ENCODE measurements around the gene BRPF3. TPM values are rescaled to one million over a fixed set of nuclear protein-coding genes. Genes with fewer than 3 reads are reported as not detected.

The BRPF3 gene
- total RNA-seq (10 to 100 TPM; 26.4 to 32.9 TPM), polyA plus RNA-seq (10 to 100 TPM in 1 of 2 donors, 1 to 10 TPM in 1; 8.4 to 11.3 TPM)
- long read RNA-seq, donor 1, partial matches to known transcripts = 0 of 25 reads
- long read RNA-seq, donor 1, other reads (novel, unspliced or antisense) = 25 of 25 reads
- long read RNA-seq, donor 2, partial matches to known transcripts = 2 of 12 reads
- long read RNA-seq, donor 2, other reads (novel, unspliced or antisense) = 10 of 12 reads

DNA sequence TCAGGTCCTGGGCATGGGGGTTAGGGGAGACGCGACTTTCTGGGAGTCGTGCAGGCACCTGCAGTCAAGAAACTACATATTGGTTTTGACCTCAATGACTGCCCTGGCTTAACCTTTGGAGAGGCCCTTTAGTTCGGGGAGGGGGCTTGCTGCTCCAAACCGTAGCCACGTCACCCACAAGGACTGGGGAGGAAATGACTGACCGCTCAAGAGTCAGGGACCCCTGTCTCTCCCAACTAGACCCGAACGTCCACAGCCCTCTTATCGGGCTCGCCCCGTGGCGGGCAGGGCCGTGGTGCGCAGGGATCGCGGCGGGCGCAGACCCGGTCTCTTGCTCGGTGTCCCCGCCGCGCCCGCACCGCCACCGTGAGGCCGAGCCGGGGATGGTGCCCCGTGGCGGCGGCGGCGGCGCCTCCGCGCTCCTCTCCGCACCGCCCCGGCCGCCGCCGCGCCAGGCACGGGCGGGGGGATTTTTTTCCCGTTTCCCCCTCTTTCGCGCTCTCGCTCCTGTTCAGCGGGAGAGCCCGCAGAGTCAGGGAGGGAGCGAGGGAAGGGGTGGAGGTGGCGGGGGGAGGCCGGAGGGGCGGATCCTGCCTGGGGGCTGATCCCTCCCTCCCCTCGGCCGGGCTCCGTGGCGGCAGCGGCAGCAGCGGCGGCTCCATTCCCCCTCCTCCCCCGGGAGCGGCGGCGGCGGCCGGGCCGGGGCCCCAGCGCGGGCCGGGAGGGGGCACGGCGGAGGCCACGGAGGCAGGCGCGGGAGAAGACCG lies at the start of gene BRPF3:
Gene BRPF3, plus strand, starts transcription at position 632 of the 767 bp plus-strand sequence. CDS start 3,579 bp downstream, outside the sequence.
- intact Hi-C loops (cut with DNase I) = loop anchor here (2.0 to 10.0 kb wide), 3 partner anchors 71 to 171 kb away; partner anchors contain the start of genes MAPK14 (in 2 of the 2) and SLC26A8 (in 1 of the 2)
- 1% methylated on average over 21 to 79 of the region's 79 CpGs for WGBS, 2 donors

DNA sequence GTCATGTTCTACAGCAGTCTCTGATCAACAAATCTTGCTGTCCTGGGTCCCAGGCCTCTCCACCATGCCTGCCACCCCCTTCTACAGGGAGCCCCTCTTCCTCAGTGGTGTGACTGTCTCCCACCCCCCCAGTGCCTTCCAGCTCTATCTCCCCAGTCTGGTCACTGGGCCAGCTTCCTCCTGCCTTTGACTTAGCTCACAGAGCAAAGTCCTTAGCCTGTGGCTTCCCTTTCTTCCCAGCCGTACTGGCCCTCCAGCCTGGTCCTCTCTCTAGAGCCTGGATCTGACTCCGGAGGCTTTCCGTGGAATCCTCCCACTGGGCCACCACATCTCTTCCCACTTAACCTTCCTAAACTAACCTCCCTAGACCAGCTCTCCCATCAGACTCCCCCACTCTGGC lies 49.2 kb upstream of the BRPF3 start:
- Histone ChIP-seq H3K4me3 (ENCODE audit: low read length in 2 of 2) (no peak overlapping the region), H3K9me3 (ENCODE audit: control insufficient read depth, low read length) (no peaks in the 10 kb centered on the region), H3K36me3 (ENCODE audit: control insufficient read depth in 1 of 2, insufficient read depth in 2 of 2, low read length in 1 of 2) (no peaks in the 10 kb centered on the region), H3K27me3 (ENCODE audit: control insufficient read depth in 1 of 2, insufficient read depth in 2 of 2, low read length in 1 of 2) (no peaks in the 10 kb centered on the region), H3K4me1 (ENCODE audit: control insufficient read depth in 1 of 2, insufficient read depth in 2 of 2, low read length in 2 of 2) (no peaks in the 10 kb centered on the region), H3K27ac (ENCODE audit: low read depth in 1 of 2, low read length in 2 of 2) (no peak overlapping the region)
- intact Hi-C loops (cut with DNase I) = no loop called here
- DNase-seq (no peak), ATAC-seq (ENCODE audit: low FRiP score) (no peak)
- 93 to 94% methylated on average over 3 of the region's 3 CpGs for WGBS, 2 donors

More for the DNA sequence above, at the start of gene BRPF3:
- DNase-seq (peak; percentile 89 to 93), ATAC-seq (ENCODE audit: low FRiP score) (peak; percentile 91)
- Histone ChIP-seq H3K4me1 (ENCODE audit: control insufficient read depth in 1 of 2, insufficient read depth in 2 of 2, low read length in 2 of 2) (no peaks in the 10 kb centered on the region), H3K36me3 (ENCODE audit: control insufficient read depth in 1 of 2, insufficient read depth in 2 of 2, low read length in 1 of 2) (peaks cover 0 to 9% of the 10 kb centered on the region in 2 donors), H3K27ac (ENCODE audit: low read depth in 1 of 2, low read length in 2 of 2) (peak within 1 kb of the TSS; percentile 49 to 92), H3K9me3 (ENCODE audit: control insufficient read depth, low read length) (no peaks in the 10 kb centered on the region), H3K27me3 (ENCODE audit: control insufficient read depth in 1 of 2, insufficient read depth in 2 of 2, low read length in 1 of 2) (no peaks in the 10 kb centered on the region), H3K4me3 (ENCODE audit: low read length in 2 of 2) (peak within 1 kb of the TSS; percentile 72 to 96)

DNA sequence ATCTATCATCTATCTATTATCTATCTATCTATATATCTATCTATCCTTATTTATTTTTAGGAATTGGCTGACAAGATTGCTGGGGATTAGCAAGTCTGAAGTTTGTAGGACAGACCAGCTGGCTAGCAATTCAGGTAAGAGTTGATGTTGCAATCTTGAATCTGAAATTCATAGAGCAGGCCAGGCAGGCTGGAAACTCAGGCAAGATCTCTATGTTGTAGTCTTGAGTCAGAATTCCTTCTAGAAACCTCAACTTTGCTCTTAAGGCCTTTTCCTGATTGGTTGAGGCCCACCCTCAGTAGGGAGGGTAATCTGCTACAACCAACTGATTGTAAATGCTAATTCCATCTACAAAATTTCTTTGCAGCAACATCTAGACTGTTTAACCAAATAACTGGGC lies 47.1 kb upstream of the BRPF3 start:
- intact Hi-C loops (cut with DNase I) = no loop called here
- ATAC-seq (ENCODE audit: low FRiP score) = no peak

DNA sequence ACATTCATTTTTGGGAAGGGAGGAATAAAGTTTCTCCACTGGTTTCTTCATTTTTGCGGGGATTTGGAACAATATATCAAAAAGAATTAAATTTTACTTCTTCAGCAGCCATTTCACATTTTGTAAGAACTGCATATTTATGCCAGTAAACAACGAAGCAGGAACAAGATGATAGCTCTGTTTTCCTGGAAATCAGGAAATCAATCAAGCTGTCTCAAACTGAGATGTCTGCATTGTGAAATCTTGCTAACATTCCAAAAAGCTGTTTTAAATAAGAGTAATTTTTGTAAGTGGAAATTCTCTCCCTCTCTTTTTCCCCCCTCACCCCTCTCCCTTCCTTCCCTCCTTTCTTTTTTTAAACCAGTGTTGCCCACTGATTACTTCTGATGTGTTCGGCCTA lies 46.3 kb upstream of the BRPF3 start:
- Histone ChIP-seq H3K27ac (ENCODE audit: low read depth in 1 of 2, low read length in 2 of 2) (no peak overlapping the region), H3K4me3 (ENCODE audit: low read length in 2 of 2) (no peak overlapping the region), H3K9me3 (ENCODE audit: control insufficient read depth, low read length) (no peaks in the 10 kb centered on the region), H3K27me3 (ENCODE audit: control insufficient read depth in 1 of 2, insufficient read depth in 2 of 2, low read length in 1 of 2) (no peaks in the 10 kb centered on the region), H3K36me3 (ENCODE audit: control insufficient read depth in 1 of 2, insufficient read depth in 2 of 2, low read length in 1 of 2) (no peaks in the 10 kb centered on the region), H3K4me1 (ENCODE audit: control insufficient read depth in 1 of 2, insufficient read depth in 2 of 2, low read length in 2 of 2) (no peaks in the 10 kb centered on the region)
- intact Hi-C loops (cut with DNase I) = no loop called here
- WGBS, 2 donors = 70 to 78% methylated on average over 3 of the region's 3 CpGs
- ATAC-seq (ENCODE audit: low FRiP score) (no peak), DNase-seq (no peak)

More for the DNA sequence above, 47.1 kb upstream of the BRPF3 start:
- H3K4me1 ChIP-seq (ENCODE audit: control insufficient read depth in 1 of 2, insufficient read depth in 2 of 2, low read length in 2 of 2) = no peaks in the 10 kb centered on the region
- no peaks in the 10 kb centered on the region for H3K9me3 ChIP-seq (ENCODE audit: control insufficient read depth, low read length)
- no peak for DNase-seq
- H3K36me3 ChIP-seq (ENCODE audit: control insufficient read depth in 1 of 2, insufficient read depth in 2 of 2, low read length in 1 of 2) = no peaks in the 10 kb centered on the region
- H3K27ac ChIP-seq (ENCODE audit: low read depth in 1 of 2, low read length in 2 of 2) = no peak overlapping the region
- no peaks in the 10 kb centered on the region for H3K27me3 ChIP-seq (ENCODE audit: control insufficient read depth in 1 of 2, insufficient read depth in 2 of 2, low read length in 1 of 2)
- no peak overlapping the region for H3K4me3 ChIP-seq (ENCODE audit: low read length in 2 of 2)

DNA sequence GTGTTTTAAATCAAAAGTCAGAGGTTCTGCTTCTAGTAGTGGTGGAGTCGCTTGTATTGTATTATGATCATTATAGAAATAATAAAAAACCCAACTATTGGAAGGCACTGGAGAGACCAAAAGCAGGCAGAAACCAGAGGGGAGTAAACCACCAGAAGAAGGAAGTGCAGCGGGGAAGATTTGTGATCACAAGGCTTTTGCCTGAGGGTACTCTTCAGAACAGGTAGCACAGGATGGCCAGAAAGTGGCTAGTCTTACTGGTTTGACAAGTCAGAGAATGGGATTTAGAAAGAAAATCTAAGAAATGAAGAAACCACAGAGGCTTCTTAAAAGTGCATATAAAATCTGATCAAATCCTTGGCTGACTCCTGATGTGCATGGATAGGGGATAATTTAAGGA lies 42.3 kb upstream of the BRPF3 start:
- DNase-seq (no peak), ATAC-seq (ENCODE audit: low FRiP score) (no peak)
- Histone ChIP-seq H3K27ac (ENCODE audit: low read depth in 1 of 2, low read length in 2 of 2) (no peak overlapping the region), H3K27me3 (ENCODE audit: control insufficient read depth in 1 of 2, insufficient read depth in 2 of 2, low read length in 1 of 2) (no peaks in the 10 kb centered on the region), H3K4me3 (ENCODE audit: low read length in 2 of 2) (no peak overlapping the region), H3K9me3 (ENCODE audit: control insufficient read depth, low read length) (no peaks in the 10 kb centered on the region), H3K4me1 (ENCODE audit: control insufficient read depth in 1 of 2, insufficient read depth in 2 of 2, low read length in 2 of 2) (no peaks in the 10 kb centered on the region), H3K36me3 (ENCODE audit: control insufficient read depth in 1 of 2, insufficient read depth in 2 of 2, low read length in 1 of 2) (no peaks in the 10 kb centered on the region)
- WGBS, 2 donors = 94% methylated on average over 2 of the region's 2 CpGs
- intact Hi-C loops (cut with DNase I) = no loop called here

DNA sequence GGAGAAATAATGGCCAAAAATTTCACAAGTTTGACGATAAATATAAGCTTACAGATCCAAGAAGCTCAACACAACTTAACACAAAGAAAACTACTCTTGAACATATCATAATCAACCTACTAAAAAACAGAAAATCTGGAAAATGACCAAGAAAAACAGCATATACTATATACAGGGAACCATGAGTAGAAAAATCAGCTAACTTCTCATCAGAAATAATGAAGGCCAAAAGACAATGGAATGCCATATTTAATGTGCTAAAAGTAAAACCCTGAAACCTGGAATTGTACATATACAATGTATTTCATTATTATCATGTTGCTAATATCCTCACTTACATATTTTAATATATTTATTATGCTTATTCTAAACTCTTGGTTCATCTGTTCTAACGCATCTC lies 40.9 kb upstream of the BRPF3 start:
- Histone ChIP-seq H3K27me3 (ENCODE audit: control insufficient read depth in 1 of 2, insufficient read depth in 2 of 2, low read length in 1 of 2) (no peaks in the 10 kb centered on the region), H3K4me3 (ENCODE audit: low read length in 2 of 2) (no peak overlapping the region), H3K27ac (ENCODE audit: low read depth in 1 of 2, low read length in 2 of 2) (no peak overlapping the region), H3K4me1 (ENCODE audit: control insufficient read depth in 1 of 2, insufficient read depth in 2 of 2, low read length in 2 of 2) (no peaks in the 10 kb centered on the region), H3K9me3 (ENCODE audit: control insufficient read depth, low read length) (peaks cover 5% of the 10 kb centered on the region), H3K36me3 (ENCODE audit: control insufficient read depth in 1 of 2, insufficient read depth in 2 of 2, low read length in 1 of 2) (no peaks in the 10 kb centered on the region)
- intact Hi-C loops (cut with DNase I) = no loop called here
- ATAC-seq (ENCODE audit: low FRiP score) = no peak
- WGBS, 2 donors = 96 to 98% methylated on average over 2 of the region's 2 CpGs
- no peak for DNase-seq

DNA sequence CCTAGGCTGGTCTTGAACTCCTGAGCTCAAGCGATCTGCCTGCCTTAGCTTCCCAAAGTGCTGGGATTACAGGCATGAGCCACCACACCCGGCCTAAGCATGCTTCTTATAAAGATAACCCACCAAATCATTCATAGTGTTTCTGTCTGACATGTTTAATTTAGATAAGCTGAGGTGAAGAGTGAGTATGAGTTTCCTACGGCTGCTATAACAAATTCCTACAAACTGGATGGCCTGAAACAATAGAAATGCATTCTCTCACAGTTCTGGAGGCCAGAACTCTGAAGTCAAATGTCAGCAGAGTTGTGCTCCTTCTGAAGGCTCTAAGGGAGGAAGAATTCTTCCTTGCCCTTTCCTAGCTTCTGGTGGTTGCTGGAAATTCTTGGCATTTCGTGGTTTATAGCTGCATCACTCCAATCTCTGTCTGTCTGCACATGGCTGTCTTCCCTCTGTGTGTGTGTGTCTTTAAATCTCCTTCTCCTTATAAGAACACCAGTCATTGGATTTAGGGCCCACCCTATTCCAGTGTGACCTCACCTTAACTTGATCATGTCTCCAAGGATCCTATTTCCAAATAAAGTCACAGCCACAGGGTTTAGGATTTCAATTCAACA lies 36.3 kb upstream of the BRPF3 start:
- no peaks in the 10 kb centered on the region for H3K27me3 ChIP-seq (ENCODE audit: control insufficient read depth in 1 of 2, insufficient read depth in 2 of 2, low read length in 1 of 2)
- H3K36me3 ChIP-seq (ENCODE audit: control insufficient read depth in 1 of 2, insufficient read depth in 2 of 2, low read length in 1 of 2) = no peaks in the 10 kb centered on the region
- H3K4me3 ChIP-seq (ENCODE audit: low read length in 2 of 2) = no peak overlapping the region
- 84 to 85% methylated on average over 4 of the region's 4 CpGs for WGBS, 2 donors
- intact Hi-C loops (cut with DNase I) = no loop called here
- H3K27ac ChIP-seq (ENCODE audit: low read depth in 1 of 2, low read length in 2 of 2) = no peak overlapping the region
- ATAC-seq (ENCODE audit: low FRiP score) (no peak), DNase-seq (no peak)
- peaks cover 5% of the 10 kb centered on the region for H3K9me3 ChIP-seq (ENCODE audit: control insufficient read depth, low read length)
- H3K4me1 ChIP-seq (ENCODE audit: control insufficient read depth in 1 of 2, insufficient read depth in 2 of 2, low read length in 2 of 2) = no peaks in the 10 kb centered on the region

DNA sequence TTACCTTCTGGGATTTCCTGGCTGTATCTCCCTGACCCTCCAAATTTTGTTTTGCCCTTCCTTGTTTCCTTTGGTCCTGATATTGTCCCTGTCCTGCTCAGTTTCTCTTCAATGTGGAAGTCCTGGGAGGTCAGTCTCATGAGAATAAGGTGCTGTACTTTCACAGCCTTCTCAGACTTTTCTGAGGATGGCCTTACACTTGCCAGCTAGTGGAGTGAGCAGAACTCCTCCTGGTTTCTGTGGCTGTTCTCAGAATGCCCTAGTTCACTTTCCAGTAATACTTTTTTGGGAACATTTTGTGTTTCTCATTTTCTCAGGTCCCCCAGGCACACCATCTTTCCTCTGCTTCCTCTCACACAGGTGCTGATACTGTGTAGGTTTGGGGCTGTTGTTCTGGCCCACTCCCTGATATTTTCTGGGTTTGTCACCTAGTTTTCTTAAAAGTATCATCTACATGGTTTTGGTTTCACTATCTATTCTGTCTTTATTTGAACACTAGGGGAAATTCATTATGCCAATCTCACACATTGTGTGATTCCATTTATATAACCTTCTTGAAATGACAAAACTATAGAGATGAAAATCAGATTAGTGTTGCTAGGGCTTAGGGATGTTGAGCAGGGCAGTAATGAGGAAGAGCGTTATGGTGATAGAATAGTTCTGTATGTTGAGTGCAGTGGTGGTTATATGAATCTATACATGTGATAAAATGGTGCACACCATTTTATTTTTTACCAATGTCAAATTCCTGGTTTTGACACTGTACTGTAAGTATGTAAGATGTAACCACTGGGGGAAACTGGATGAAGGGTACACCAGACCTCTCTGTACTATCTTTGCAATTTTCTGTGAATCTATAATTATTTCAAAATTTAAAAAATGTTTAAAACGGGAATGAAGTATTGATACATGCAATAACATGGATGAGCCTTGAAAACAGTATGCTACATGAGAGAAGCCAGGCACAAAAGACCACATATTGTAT lies 27.2 kb upstream of the BRPF3 start:
- H3K27me3 ChIP-seq (ENCODE audit: control insufficient read depth in 1 of 2, insufficient read depth in 2 of 2, low read length in 1 of 2) = no peaks in the 10 kb centered on the region
- DNase-seq (no peak), ATAC-seq (ENCODE audit: low FRiP score) (no peak)
- no peaks in the 10 kb centered on the region for H3K9me3 ChIP-seq (ENCODE audit: control insufficient read depth, low read length)
- H3K27ac ChIP-seq (ENCODE audit: low read depth in 1 of 2, low read length in 2 of 2) = no peak overlapping the region
- H3K36me3 ChIP-seq (ENCODE audit: control insufficient read depth in 1 of 2, insufficient read depth in 2 of 2, low read length in 1 of 2) = no peaks in the 10 kb centered on the region
- intact Hi-C loops (cut with DNase I) = no loop called here
- no peak overlapping the region for H3K4me3 ChIP-seq (ENCODE audit: low read length in 2 of 2)
- WGBS, 2 donors = 94 to 95% methylated on average over 2 of the region's 2 CpGs
- no peaks in the 10 kb centered on the region for H3K4me1 ChIP-seq (ENCODE audit: control insufficient read depth in 1 of 2, insufficient read depth in 2 of 2, low read length in 2 of 2)

Measured in aorta (tissue), 5 donors.